GM19372 (cell line): ENCODE data around the gene TRPM5.

Experiments used
- ATAC-seq: cut with Tn5 transposase; IDR thresholded peaks from one replicate; pipeline ENCODE4 v1.9.1; 2021; ENCODE audit warnings: mild to moderate bottlenecking, low read depth, moderate library complexity; ENCODE audit not compliant: unreplicated experiment

TRPM5 gene

DNA sequence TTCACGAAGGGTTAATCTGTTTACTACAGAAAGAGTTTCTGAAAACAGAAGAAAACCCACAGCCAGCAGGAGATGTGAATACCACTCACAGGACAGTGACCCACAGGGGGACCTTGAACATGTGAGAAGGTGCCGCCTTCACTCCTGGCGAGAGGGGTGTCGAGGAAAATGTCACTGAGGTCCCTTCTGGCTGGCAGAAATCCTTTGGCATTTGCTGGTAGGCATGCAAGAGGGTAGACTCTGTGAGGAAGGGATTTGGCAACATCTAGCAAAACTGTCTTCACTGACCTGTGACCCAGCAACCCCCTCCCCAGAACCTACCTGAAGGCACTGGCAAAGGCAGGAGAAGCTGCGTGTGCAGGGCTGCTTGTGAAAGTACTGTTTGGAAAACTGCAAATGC, 9.1 kb upstream of the TRPM5 start:
- ATAC-seq: no peak

GRCh38 chr11:2452321-2453012, 8.2 kb upstream of the TRPM5 start:
- no peak for ATAC-seq

GRCh38 chr11:2451916-2452315, 7.6 kb upstream of the TRPM5 start:
- ATAC-seq: no peak

DNA sequence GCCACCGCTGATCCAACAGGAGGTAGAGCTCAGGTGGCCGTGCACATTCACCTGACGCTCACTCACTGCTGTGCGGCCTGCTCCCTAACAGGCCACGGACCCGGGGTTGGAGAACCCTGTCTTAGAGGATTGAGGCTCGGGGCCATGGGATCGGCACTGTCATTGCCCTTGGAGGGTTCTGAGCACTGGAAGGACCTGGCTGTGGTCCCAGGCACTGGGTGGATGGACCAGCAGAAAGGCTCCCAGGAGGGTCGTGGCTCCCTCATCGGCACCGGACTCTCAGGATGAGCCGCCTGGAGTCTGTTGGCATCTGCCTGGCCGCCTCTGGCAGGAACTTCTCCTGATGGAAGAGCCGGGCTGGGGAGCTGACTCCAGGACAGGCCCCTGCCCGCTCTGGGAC, 7.0 kb upstream of the TRPM5 start:
- no peak for ATAC-seq

DNA sequence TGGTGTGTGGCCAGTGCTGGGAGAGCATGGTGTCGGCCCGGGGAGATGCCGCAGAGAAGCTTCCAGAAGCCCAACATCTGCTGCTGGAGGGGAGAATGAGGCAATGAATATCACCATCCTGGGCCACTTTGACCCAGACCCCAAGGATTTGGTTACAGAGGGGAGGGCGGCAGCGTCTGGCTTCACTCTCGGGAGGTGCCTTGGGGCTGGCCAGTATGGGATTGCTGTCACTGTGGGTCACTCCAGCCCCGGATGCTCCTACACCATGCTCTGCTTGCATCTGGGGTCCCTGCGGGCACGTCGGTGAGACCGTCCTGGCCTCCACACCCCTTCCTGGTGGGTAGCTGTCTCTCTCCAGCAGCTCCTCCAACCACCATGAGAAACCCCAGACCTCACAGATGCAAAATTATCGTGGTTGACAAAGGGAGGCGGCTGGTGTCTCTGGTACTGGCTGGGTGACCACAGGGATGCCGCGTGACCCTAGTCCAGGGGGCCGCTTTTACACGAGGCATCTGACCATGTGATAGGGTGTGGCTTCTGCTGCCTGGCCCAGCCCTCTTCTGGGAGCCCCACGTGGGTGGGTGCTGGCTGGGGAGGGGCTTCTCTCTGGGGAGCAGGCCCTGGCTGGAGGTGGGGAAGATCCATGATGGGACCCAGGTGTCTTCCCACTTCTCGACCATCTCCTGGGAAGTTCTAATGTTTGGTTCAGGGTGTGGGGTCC, 6.2 kb upstream of the TRPM5 start:
- ATAC-seq: no peak

DNA sequence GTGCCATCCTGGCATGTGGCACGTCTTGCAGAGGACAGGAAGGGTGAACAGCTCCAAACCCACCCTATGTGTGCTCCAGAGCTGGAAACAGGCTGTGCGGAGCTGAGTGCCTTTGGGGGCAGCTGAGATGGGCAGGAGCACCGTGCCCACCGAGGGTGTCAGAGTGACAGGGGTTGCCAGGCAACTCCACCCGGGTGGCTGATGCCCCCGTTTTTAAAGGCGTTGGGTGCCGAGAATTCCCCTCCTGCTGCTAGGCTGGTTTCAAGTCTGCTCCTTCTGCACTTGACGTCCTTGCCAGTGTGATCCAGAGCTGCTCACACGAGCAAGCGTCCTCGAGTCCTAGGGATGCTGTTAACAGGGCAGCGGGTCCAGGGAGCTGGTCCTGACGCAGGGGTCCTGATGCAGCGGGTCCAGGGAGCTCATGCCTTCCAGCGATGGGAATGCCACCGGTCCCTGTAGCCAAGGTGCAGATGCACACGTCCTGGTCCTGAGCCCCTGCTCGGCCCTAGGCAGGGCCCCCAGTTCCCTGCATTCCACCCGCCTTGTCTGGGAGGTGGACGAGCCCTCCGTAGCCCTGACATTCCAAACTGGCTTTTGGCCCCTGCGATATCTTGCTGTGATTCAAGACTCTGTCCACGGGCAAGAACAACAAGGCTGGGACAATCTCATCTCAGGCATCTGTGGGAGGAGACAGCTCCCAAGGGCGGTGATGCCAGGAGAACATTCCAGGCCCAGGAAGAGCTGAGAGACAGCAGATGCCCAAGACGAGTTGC, 5.4 kb upstream of the TRPM5 start:
- ATAC-seq: no peak

DNA sequence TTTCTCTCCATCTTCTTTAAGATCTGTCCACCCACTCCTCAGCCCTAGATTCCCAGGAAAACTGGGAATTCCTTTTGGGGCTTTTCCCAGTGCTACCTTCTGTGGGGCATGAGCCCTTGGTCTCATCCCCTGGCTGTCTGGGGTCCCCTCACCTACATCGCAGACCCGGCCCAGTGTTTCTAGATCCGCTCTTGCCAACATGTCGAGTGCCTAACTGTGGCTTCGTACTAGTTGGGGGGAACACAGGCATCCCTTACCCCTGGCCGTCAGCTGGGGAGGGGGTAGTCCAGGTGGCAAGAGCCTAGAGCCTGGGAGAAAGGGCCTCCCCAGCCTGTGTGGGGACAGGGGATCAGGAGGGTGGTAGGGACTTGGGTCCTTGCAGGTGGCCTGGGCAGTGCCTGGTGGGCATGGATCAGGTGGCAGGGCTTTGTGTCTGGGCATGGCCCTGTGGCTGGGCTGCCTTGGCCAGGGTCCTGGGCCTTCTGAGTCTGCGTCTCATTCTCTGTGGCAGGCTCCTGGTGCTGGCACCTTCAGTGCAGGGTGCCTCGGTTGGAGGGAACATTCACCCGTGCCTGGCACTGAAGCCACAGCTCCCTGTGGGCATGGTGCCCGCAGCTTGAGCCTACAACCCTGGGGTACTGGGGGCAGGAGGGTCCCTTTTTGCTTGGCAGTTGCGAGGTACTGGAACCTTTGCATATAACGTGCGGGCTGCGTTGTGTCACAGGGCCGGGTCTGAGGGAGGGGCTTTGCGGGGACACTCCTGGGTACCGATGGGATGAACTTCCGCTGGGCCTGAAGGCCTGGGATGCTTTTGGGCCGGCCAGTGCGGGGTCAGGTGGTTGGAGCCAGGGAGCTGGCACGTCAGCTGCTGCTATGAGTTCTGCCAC, 4.6 kb upstream of the TRPM5 start:
- ATAC-seq: no peak

- no peak for ATAC-seq
These were observed 3.8 kb upstream of the TRPM5 start for GRCh38 chr11:2447951-2448650.

DNA sequence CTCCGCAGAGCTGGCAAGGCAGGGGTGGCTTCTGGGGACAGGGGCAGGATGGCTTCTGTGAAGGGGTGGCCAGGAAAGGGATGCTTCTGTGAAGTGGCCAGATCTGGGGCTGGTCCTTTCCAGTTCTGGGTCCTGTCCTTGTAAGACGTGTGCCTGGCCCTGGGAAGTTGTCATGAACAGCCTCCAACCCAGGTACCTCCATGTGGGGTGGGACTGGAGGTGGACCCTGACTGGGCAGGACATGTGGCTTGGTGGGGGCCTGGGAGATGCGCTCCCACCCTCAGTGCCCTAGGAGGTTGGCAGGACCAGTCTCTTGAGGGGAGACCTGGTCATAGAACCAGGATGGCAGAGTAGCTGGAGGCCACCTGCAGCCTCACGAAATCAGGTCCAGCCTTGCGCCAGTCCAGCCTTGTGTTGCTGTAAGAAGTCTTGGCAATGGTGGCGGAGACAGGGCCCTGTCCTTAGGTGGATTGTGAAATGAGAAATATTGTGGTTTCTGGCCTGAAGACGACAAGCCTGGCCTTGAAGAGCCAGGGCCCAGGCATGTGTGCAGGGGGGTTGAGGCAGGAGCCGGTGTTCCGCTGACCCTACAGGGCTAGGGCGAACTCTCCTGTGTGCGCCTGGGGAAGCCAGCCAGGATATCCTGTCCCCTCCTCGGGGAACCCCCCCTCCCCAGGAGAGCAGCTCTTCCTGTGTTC, 3.1 kb upstream of the TRPM5 start:
- ATAC-seq: no peak

- no peak for ATAC-seq
These were observed 2.4 kb upstream of the TRPM5 start for GRCh38 chr11:2446590-2447252.

DNA sequence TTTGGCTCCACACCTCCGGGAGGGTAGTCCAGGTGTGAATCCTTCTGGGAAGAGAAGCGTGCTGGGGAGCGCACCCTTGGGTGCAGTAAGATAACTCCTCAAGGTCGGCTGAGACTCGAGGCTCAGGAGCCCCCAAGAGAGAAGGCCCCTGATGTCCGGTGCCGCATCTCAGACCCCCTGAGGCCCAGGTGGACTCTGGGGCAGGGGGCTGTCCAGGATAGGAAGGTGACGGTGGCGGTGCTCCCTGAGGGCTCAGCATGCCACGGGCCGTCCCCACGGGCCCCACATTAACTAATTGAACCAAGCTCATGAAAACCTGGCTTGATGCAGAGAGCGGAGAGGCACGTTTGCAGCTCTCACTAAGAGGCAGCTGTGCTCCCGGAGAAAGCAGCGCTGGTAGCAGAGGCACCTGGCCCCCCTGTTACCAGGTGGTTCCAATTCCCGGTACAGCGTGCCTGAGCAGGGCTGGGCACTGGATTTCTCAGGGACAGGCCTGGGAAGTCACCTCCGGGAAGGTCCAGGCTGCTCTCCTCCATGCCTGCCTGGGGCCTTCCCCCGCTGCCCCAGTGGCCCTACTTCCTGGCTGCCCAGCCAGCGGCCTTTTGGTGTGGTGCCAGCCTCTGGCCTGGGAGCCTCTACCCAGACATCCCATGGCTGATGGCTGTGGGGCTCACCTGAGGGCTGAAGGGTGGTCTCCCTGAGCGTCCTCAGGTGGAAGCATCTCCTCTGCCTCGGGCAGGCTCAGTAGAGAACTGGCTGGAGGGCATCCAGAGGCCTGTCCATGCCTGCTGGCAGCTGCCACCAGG, 1.6 kb upstream of the TRPM5 start:
- no peak for ATAC-seq

- ATAC-seq: no peak
These were observed 769 bp upstream of the TRPM5 start, which contains the start of gene KCNQ1 for GRCh38 chr11:2444821-2445745. KCNQ1 (plus strand) TSS chr11:2445008; CDS start chr11:2445099, 91 bp downstream.

- no peak for ATAC-seq
These were observed 908 bp downstream of the TRPM5 start for GRCh38 chr11:2443406-2443805.

- ATAC-seq: no peak
These were observed 1.7 kb downstream of the TRPM5 start for GRCh38 chr11:2442589-2442988.

DNA sequence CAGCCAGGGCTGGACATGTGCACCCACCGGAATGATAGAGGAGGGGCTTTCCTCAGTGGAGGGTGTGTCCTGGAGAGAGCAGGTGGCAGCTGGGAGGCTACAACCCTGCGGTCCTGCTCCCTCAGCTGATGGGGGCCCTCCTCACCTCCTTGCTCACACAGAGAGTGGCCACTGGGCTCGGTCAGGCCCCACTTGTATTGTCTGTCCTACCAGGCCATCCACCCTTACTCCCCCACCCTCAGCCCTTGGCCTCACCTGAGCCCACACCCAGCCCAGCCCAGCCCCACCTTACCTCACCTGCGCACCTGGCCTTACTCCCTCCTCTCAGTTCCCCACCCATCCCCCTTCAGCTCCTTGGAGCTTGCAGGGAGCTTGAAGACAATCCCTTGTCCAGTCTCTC, 3.1 kb downstream of the TRPM5 start:
- ATAC-seq: no peak

- no peak for ATAC-seq
These were observed 3.7 kb downstream of the TRPM5 start for GRCh38 chr11:2440646-2441045.

DNA sequence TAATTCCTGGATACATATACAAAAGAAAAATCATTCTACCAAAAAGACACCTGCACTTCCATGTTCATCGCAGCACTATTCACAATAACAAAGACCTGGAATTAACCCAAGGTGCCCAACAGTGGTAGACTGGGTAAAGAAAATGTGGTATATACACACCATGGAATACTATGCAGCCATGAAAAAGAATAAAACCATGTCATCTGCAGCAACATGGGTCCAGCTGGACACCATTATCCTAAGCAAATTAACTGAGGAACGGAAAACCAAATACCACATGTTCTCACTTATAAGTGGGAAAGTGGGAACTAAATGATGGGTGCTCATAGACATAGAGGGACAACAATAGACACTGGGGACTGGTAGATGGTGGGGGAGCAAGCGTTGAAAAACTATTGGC, 4.5 kb downstream of the TRPM5 start:
- ATAC-seq: no peak
